ENCODE measurements around the gene ZBTB46. TPM values are rescaled to one million over a fixed set of nuclear protein-coding genes. Genes with fewer than 3 reads are reported as not detected.
A peak's percentile ranks its signal among the peaks of the same experiment; 100 is the strongest.
"Not testable (repeated sequence)": the region's sequence is repeated elsewhere in the genome, so short reads cannot be mapped to it uniquely, and the experiment has no call there.

Gene ZBTB46
- polyA plus RNA-seq, 3 donors = 0.07 to 2.3 (median 0.37) TPM

DNA sequence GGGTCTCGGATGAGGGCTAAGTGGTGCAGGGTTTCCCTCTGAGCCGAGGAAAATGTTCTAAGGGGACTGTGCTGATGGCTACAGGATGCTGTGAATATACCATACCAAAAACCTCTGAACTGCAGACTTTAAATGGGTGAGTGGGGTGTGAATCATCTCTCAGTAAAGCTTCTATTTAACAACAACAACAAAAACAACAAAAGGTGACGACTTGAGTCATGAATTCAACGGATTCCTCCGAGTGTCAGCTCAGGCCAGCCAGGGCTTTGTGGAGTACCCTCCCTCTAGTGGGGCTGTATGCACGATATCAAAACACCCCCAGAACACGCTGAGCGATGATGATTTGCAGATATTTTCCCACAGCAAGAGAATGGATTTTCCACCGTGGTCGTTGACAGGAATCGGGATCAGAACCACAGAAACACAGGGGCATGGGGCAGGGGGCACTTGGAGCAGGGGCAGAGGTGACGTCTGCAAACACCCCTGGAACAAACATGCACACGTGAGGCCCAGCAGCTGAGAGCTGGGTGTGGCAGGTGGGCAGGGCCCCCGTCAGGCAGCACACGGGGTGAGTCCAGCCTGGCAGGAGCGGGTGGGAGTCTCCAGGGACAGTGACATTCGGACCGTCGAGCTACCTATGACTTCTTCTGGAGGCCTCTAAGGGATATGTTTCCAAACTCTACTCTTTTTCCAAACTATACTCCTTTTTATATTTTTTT is 52.9 kb downstream of the ZBTB46 start:
- H3K79me2 ChIP-seq (ENCODE audit: insufficient read depth, low read length) = no peaks in the 10 kb centered on the region
- H2AFZ ChIP-seq (ENCODE audit: insufficient read depth, low read depth, low read length, poor library complexity, severe bottlenecking) = no peak overlapping the region
- H3K4me2 ChIP-seq (replicated peaks; ENCODE audit: extremely low read depth, low read length, poor library complexity, severe bottlenecking) = no peak overlapping the region
- H3K36me3 ChIP-seq (replicated peaks in 1 of 2; ENCODE audit: control insufficient read depth in 1 of 2, insufficient read depth in 2 of 2, low read length in 2 of 2) = no peaks in the 10 kb centered on the region
- no peak overlapping the region for H3K9ac ChIP-seq (ENCODE audit: insufficient read depth, low read length, poor library complexity, severe bottlenecking)
- WGBS (ENCODE audit: insufficient coverage) = 66% methylated on average over 14 of the region's 19 CpGs
- Mint-ChIP-seq H3K9me3 (peaks cover 0 to 2% (median 0%) of the 10 kb centered on the region in 7 donors), H3K4me1 (peaks cover under 1% of the 10 kb centered on the region), H3K36me3 (no peaks in the 10 kb centered on the region), H3K4me3 (no peak overlapping the region), H3K27me3 (ENCODE audit: low read depth in 3 of 3) (peaks cover 7 to 17% (median 13%) of the 10 kb centered on the region in 3 donors), H3K27ac (no peak overlapping the region)
- intact Hi-C loops (cut with micrococcal nuclease) = no loop called here
- TF ChIP-seq, protein P1, sequence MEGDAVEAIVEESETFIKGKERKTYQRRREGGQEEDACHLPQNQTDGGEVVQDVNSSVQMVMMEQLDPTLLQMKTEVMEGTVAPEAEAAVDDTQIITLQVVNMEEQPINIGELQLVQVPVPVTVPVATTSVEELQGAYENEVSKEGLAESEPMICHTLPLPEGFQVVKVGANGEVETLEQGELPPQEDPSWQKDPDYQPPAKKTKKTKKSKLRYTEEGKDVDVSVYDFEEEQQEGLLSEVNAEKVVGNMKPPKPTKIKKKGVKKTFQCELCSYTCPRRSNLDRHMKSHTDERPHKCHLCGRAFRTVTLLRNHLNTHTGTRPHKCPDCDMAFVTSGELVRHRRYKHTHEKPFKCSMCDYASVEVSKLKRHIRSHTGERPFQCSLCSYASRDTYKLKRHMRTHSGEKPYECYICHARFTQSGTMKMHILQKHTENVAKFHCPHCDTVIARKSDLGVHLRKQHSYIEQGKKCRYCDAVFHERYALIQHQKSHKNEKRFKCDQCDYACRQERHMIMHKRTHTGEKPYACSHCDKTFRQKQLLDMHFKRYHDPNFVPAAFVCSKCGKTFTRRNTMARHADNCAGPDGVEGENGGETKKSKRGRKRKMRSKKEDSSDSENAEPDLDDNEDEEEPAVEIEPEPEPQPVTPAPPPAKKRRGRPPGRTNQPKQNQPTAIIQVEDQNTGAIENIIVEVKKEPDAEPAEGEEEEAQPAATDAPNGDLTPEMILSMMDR (IDR thresholded peaks at IDR 0.05) = no peak
- DNase-seq = no peak
- H3K4me3 ChIP-seq (replicated peaks in 1 of 3; ENCODE audit: low read depth in 2 of 3, low read length in 3 of 3) = no peak overlapping the region
- no peaks in the 10 kb centered on the region for H3K9me3 ChIP-seq (replicated peaks in 1 of 2; ENCODE audit: control insufficient read depth in 1 of 2, insufficient read depth in 1 of 2, low read length in 2 of 2)
- no peak overlapping the region for H3K27ac ChIP-seq (ENCODE audit: low read depth in 1 of 2, low read length in 2 of 2)
- no peaks in the 10 kb centered on the region for H3K4me1 ChIP-seq (ENCODE audit: control insufficient read depth in 1 of 2, insufficient read depth in 2 of 2, low read length in 2 of 2)
- no peaks in the 10 kb centered on the region for H3K27me3 ChIP-seq (ENCODE audit: control insufficient read depth in 2 of 2, insufficient read depth in 2 of 2, low read length in 2 of 2)
- H4K20me1 ChIP-seq (ENCODE audit: insufficient read depth, low read length) = peaks cover 3% of the 10 kb centered on the region

DNA sequence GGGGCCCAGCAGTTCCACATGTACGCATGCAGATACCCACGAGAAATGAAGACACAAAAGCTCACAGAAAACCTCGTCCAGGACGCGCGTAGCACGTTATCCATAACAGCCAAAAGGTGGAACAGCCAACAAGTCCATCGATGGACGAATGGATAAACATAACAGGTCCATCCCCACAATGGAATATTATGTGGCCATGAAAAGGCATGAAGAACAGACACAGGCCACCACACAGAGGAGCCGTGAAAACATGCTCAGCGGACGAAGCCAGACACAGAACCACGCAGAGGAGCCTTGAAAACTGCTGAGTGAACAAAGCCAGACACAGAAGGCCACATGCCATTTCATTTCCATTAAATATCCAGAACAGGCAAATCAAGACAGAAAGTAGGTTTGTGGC is 53.5 kb downstream of the ZBTB46 start:
- DNase-seq = no peak
- whole genome bisulfite sequencing (ENCODE audit: insufficient coverage) = 95% methylated on average over 7 of the region's 13 CpGs
- peaks cover 7 to 19% (median 13%) of the 10 kb centered on the region in 3 donors for H3K27me3 Mint-ChIP-seq (ENCODE audit: low read depth in 3 of 3)
- Histone ChIP-seq H3K9ac (ENCODE audit: insufficient read depth, low read length, poor library complexity, severe bottlenecking) (no peak overlapping the region), H3K4me2 (replicated peaks; ENCODE audit: extremely low read depth, low read length, poor library complexity, severe bottlenecking) (no peak overlapping the region), H4K20me1 (ENCODE audit: insufficient read depth, low read length) (peaks cover 3% of the 10 kb centered on the region), H3K9me3 (replicated peaks in 1 of 2; ENCODE audit: control insufficient read depth in 1 of 2, insufficient read depth in 1 of 2, low read length in 2 of 2) (no peaks in the 10 kb centered on the region), H3K4me3 (replicated peaks in 1 of 3; ENCODE audit: low read depth in 2 of 3, low read length in 3 of 3) (no peak overlapping the region), H2AFZ (ENCODE audit: insufficient read depth, low read depth, low read length, poor library complexity, severe bottlenecking) (no peak overlapping the region), H3K36me3 (replicated peaks in 1 of 2; ENCODE audit: control insufficient read depth in 1 of 2, insufficient read depth in 2 of 2, low read length in 2 of 2) (no peaks in the 10 kb centered on the region), H3K79me2 (ENCODE audit: insufficient read depth, low read length) (no peaks in the 10 kb centered on the region), H3K27ac (ENCODE audit: low read depth in 1 of 2, low read length in 2 of 2) (no peak overlapping the region), H3K27me3 (ENCODE audit: control insufficient read depth in 2 of 2, insufficient read depth in 2 of 2, low read length in 2 of 2) (no peaks in the 10 kb centered on the region), H3K4me1 (ENCODE audit: control insufficient read depth in 1 of 2, insufficient read depth in 2 of 2, low read length in 2 of 2) (no peaks in the 10 kb centered on the region)
- peaks cover 4% of the 10 kb centered on the region for H3K4me1 Mint-ChIP-seq
- H3K4me3 Mint-ChIP-seq = no peak overlapping the region
- peaks cover 0 to 2% (median 0%) of the 10 kb centered on the region in 7 donors for H3K9me3 Mint-ChIP-seq
- H3K36me3 Mint-ChIP-seq = no peaks in the 10 kb centered on the region
- TF ChIP-seq, protein P1 (IDR thresholded peaks at IDR 0.05) = no peak
- H3K27ac Mint-ChIP-seq = no peak overlapping the region
- intact Hi-C loops (cut with micrococcal nuclease) = no loop called here

DNA sequence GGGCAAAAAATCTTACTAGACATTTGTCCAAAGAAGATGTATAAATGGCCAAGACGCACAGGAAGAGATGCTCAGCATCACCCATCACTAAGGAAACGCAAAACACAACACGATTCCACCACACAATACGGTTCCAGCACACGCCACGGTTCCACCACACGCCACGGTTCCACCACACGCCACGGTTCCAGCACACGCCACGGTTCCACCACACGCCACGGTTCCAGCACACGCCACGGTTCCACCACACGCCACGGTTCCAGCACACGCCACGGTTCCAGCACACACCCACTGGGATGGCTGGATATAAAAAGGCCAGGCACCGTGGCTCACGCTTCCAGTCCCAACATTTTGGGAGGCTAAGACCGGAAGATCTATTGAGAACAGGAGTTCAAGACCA is 54.2 kb downstream of the ZBTB46 start:
- H3K4me3 ChIP-seq (replicated peaks in 1 of 3; ENCODE audit: low read depth in 2 of 3, low read length in 3 of 3); DNase-seq; H3K4me1 ChIP-seq (ENCODE audit: control insufficient read depth in 1 of 2, insufficient read depth in 2 of 2, low read length in 2 of 2); H3K9me3 ChIP-seq (replicated peaks in 1 of 2; ENCODE audit: control insufficient read depth in 1 of 2, insufficient read depth in 1 of 2, low read length in 2 of 2); H4K20me1 ChIP-seq (ENCODE audit: insufficient read depth, low read length); H3K9me3 Mint-ChIP-seq; H2AFZ ChIP-seq (ENCODE audit: insufficient read depth, low read depth, low read length, poor library complexity, severe bottlenecking); H3K36me3 ChIP-seq (replicated peaks in 1 of 2; ENCODE audit: control insufficient read depth in 1 of 2, insufficient read depth in 2 of 2, low read length in 2 of 2); H3K4me2 ChIP-seq (replicated peaks; ENCODE audit: extremely low read depth, low read length, poor library complexity, severe bottlenecking); H3K27me3 ChIP-seq (ENCODE audit: control insufficient read depth in 2 of 2, insufficient read depth in 2 of 2, low read length in 2 of 2); H3K27ac Mint-ChIP-seq; intact Hi-C loops (cut with micrococcal nuclease); H3K4me1 Mint-ChIP-seq; H3K9ac ChIP-seq (ENCODE audit: insufficient read depth, low read length, poor library complexity, severe bottlenecking); H3K79me2 ChIP-seq (ENCODE audit: insufficient read depth, low read length); H3K27ac ChIP-seq (ENCODE audit: low read depth in 1 of 2, low read length in 2 of 2); H3K36me3 Mint-ChIP-seq: not testable (repeated sequence)
- H3K27me3 Mint-ChIP-seq (ENCODE audit: low read depth in 3 of 3) = peaks cover 9 to 19% (median 13%) of the 10 kb centered on the region in 3 donors
- WGBS (ENCODE audit: insufficient coverage) = 89% methylated on average over 9 of the region's 23 CpGs
- H3K4me3 Mint-ChIP-seq = peak overlapping the region in 1 of 2 donors; percentile 9
